Mesenchymal stem cell (in vitro differentiated cells and primary cell): ENCODE data around the gene ITSN1.

ENCODE experiments used
- DNase-seq: peaks from one replicate; pipeline ENCODE4 v3.0.0-alpha.2; 2013
- H2AFZ ChIP-seq: one replicate; pipeline ENCODE4 v1.6.1; 2013; ENCODE audit warnings: low read depth, mild to moderate bottlenecking, control low read depth, inconsistent platforms, low read length, moderate library complexity
- H2AK5ac ChIP-seq: 2 replicates; pipeline ENCODE4 v1.6.1; 2013; ENCODE audit warnings: low read length, moderate library complexity, mild to moderate bottlenecking, inconsistent platforms; ENCODE audit not compliant: severe bottlenecking
- H2BK120ac ChIP-seq: one replicate; pipeline ENCODE4 v1.6.1; 2013; ENCODE audit warnings: low read depth, mild to moderate bottlenecking, inconsistent platforms, low read length, moderate library complexity
- H2BK12ac ChIP-seq, 2 experiments: one replicate each; pipeline ENCODE4 v1.6.1; 2013; ENCODE audit warnings: inconsistent platforms in 2 of 2, low read length in 2 of 2, mild to moderate bottlenecking in 2 of 2, moderate library complexity in 2 of 2, control low read depth in 1 of 2
- H2BK15ac ChIP-seq: one replicate; pipeline ENCODE4 v1.6.1; 2013; ENCODE audit warnings: mild to moderate bottlenecking, low read depth, inconsistent platforms; ENCODE audit not compliant: poor library complexity, severe bottlenecking
- H2BK5ac ChIP-seq: 2 replicates; pipeline ENCODE4 v1.6.1; 2013; ENCODE audit warnings: low read depth, mild to moderate bottlenecking, low read length, control low read depth, inconsistent platforms; ENCODE audit not compliant: poor library complexity, severe bottlenecking
- H3K14ac ChIP-seq, 2 experiments: one replicate each; pipeline ENCODE4 v1.6.1; 2013; ENCODE audit warnings: inconsistent platforms in 2 of 2, low read length in 2 of 2, control low read depth in 1 of 2, mild to moderate bottlenecking in 1 of 2, moderate library complexity in 1 of 2
- H3K18ac ChIP-seq, 2 experiments: one replicate each; pipeline ENCODE4 v1.6.1; 2013; ENCODE audit warnings: inconsistent platforms in 2 of 2, low read length in 2 of 2, control low read depth in 1 of 2, low read depth in 1 of 2, mild to moderate bottlenecking in 1 of 2
- H3K23ac ChIP-seq, 2 experiments: one replicate each; pipeline ENCODE4 v1.6.1; 2013; ENCODE audit warnings: inconsistent platforms in 2 of 2, low read length in 2 of 2, mild to moderate bottlenecking in 2 of 2, moderate library complexity in 2 of 2, control low read depth in 1 of 2
- H3K27ac ChIP-seq: 2 replicates; pipeline ENCODE4 v1.5.1; 2013; ENCODE audit warnings: mild to moderate bottlenecking, moderate library complexity, low read length, control low read depth, inconsistent platforms; ENCODE audit not compliant: poor library complexity, severe bottlenecking
- H3K27me3 ChIP-seq, 2 experiments: 2 replicates each; pipeline versions ENCODE4 v1.6.1 to v1.7.0; 2013; ENCODE audit warnings: low read length in 2 of 2, mild to moderate bottlenecking in 2 of 2, moderate library complexity in 2 of 2, control low read depth in 1 of 2, inconsistent platforms in 1 of 2; ENCODE audit not compliant: control insufficient read depth in 1 of 2, insufficient read depth in 1 of 2
- H3K36me3 ChIP-seq, 2 experiments: 2 replicates each; pipeline versions ENCODE4 v1.6.1 to v1.7.0; 2013; ENCODE audit warnings: low read length in 2 of 2, control low read depth in 1 of 2, inconsistent platforms in 1 of 2, low read depth in 1 of 2, mild to moderate bottlenecking in 1 of 2; ENCODE audit not compliant: insufficient read depth in 2 of 2, control insufficient read depth in 1 of 2
- H3K4ac ChIP-seq, 2 experiments: one replicate each; pipeline ENCODE4 v1.6.1; 2013; ENCODE audit warnings: inconsistent platforms in 2 of 2, low read length in 2 of 2, mild to moderate bottlenecking in 2 of 2, moderate library complexity in 2 of 2, control low read depth in 1 of 2, low read depth in 1 of 2
- H3K4me1 ChIP-seq: 2 replicates; pipeline ENCODE4 v1.6.1; 2013; ENCODE audit warnings: low read depth, low read length, control low read depth; ENCODE audit not compliant: control insufficient read depth, insufficient read depth
- H3K4me2 ChIP-seq: 2 replicates; pipeline ENCODE4 v1.6.1; 2013; ENCODE audit warnings: low read length, mild to moderate bottlenecking, inconsistent platforms; ENCODE audit not compliant: poor library complexity, severe bottlenecking
- H3K4me3 ChIP-seq, 2 experiments: 2 replicates each; pipeline versions ENCODE4 v1.5.1 to v1.7.0; 2013; ENCODE audit warnings: low read length in 2 of 2, mild to moderate bottlenecking in 2 of 2, control low read depth in 1 of 2, low read depth in 1 of 2; ENCODE audit not compliant: insufficient read depth in 1 of 2
- H3K79me1 ChIP-seq: replicated peaks from 2 replicates; pipeline ENCODE4 v1.6.1; 2013; ENCODE audit warnings: mild to moderate bottlenecking, control low read depth, low read length, inconsistent platforms; ENCODE audit not compliant: poor library complexity, severe bottlenecking
- H3K9ac ChIP-seq: 2 replicates; pipeline ENCODE4 v1.7.0; 2013; ENCODE audit warnings: mild to moderate bottlenecking, low read length, moderate library complexity
- H3K9me3 ChIP-seq: 2 replicates; pipeline ENCODE4 v1.7.0; 2013; ENCODE audit warnings: mild to moderate bottlenecking, low read length; ENCODE audit not compliant: control insufficient read depth
- H4K8ac ChIP-seq: one replicate; pipeline ENCODE4 v1.6.1; 2013; ENCODE audit warnings: inconsistent platforms, mild to moderate bottlenecking, low read length, moderate library complexity
- H4K91ac ChIP-seq: one replicate; pipeline ENCODE4 v1.6.1; 2013; ENCODE audit warnings: mild to moderate bottlenecking, low read length, inconsistent platforms
- WGBS: methylation state at CpG from one replicate; pipeline ENCODE4 v1.1.7; 2013; ENCODE audit warnings: mixed read lengths; 5-methylcytosine and 5-hydroxymethylcytosine counted together

Gene ITSN1

GRCh38 chr21:33839806-33840205 lies 197.5 kb downstream of the ITSN1 start:
- no peak overlapping the region for H2AFZ ChIP-seq
- no peak overlapping the region for H3K27ac ChIP-seq
- H3K18ac ChIP-seq, result no peak overlapping the region
- DNase-seq, result no peak
- WGBS, result 98% methylated on average over 5 of the region's 5 CpGs
- H3K36me3 ChIP-seq, result peaks cover 29 to 43% of the 10 kb centered on the region in 2 experiments
- H3K27me3 ChIP-seq, result no peaks in the 10 kb centered on the region
- no peak overlapping the region for H2BK12ac ChIP-seq
- no peak overlapping the region for H3K4me2 ChIP-seq
- H3K23ac ChIP-seq, result no peak overlapping the region
- H3K4me1 ChIP-seq, result peaks cover 11% of the 10 kb centered on the region
- H3K4ac ChIP-seq, result no peak overlapping the region
- no peak overlapping the region for H3K9ac ChIP-seq
- H3K79me1 ChIP-seq, result peaks cover 10% of the 10 kb centered on the region
- no peaks in the 10 kb centered on the region for H3K9me3 ChIP-seq
- no peak overlapping the region for H2BK120ac ChIP-seq
- no peak overlapping the region for H3K14ac ChIP-seq
- H2BK5ac ChIP-seq, result no peak overlapping the region
- no peak overlapping the region for H4K8ac ChIP-seq
- H2BK15ac ChIP-seq, result no peak overlapping the region
- H2AK5ac ChIP-seq, result no peak overlapping the region
- H3K4me3 ChIP-seq, result no peak overlapping the region
- H4K91ac ChIP-seq, result no peak overlapping the region

- H4K8ac ChIP-seq, result no peak overlapping the region
- H2BK5ac ChIP-seq, result no peak overlapping the region
- H3K79me1 ChIP-seq, result peaks cover 10% of the 10 kb centered on the region
- H3K9ac ChIP-seq, result no peak overlapping the region
- peaks cover 9% of the 10 kb centered on the region for H3K4me1 ChIP-seq
- no peak overlapping the region for H3K27ac ChIP-seq
- no peak overlapping the region for H3K14ac ChIP-seq
- no peak overlapping the region for H2BK12ac ChIP-seq
- H2AFZ ChIP-seq, result no peak overlapping the region
- no peak overlapping the region for H2BK15ac ChIP-seq
- no peak overlapping the region for H3K4me3 ChIP-seq
- H3K4me2 ChIP-seq, result no peak overlapping the region
- no peak for DNase-seq
- H4K91ac ChIP-seq, result no peak overlapping the region
- 84% methylated on average over 4 of the region's 5 CpGs for WGBS
- no peak overlapping the region for H2BK120ac ChIP-seq
- no peak overlapping the region for H2AK5ac ChIP-seq
- H3K4ac ChIP-seq, result no peak overlapping the region
- H3K18ac ChIP-seq, result no peak overlapping the region
- H3K9me3 ChIP-seq, result no peaks in the 10 kb centered on the region
- peaks cover 30 to 36% of the 10 kb centered on the region in 2 experiments for H3K36me3 ChIP-seq
- no peaks in the 10 kb centered on the region for H3K27me3 ChIP-seq
- H3K23ac ChIP-seq, result no peak overlapping the region
These were observed 198.5 kb downstream of the ITSN1 start for GRCh38 chr21:33840771-33841170.

GRCh38 chr21:33841561-33841960 lies 199.3 kb downstream of the ITSN1 start:
- no peak overlapping the region for H3K23ac ChIP-seq
- H2AK5ac ChIP-seq, result no peak overlapping the region
- no peak overlapping the region for H3K4me2 ChIP-seq
- no peak overlapping the region for H3K14ac ChIP-seq
- DNase-seq, result no peak
- peaks cover 9% of the 10 kb centered on the region for H3K79me1 ChIP-seq
- no peak overlapping the region for H2BK5ac ChIP-seq
- no peak overlapping the region for H2BK15ac ChIP-seq
- H4K91ac ChIP-seq, result no peak overlapping the region
- H4K8ac ChIP-seq, result no peak overlapping the region
- H3K4ac ChIP-seq, result no peak overlapping the region
- peaks cover 25 to 28% of the 10 kb centered on the region in 2 experiments for H3K36me3 ChIP-seq
- no peak overlapping the region for H2BK120ac ChIP-seq
- no peaks in the 10 kb centered on the region for H3K9me3 ChIP-seq
- no peaks in the 10 kb centered on the region for H3K27me3 ChIP-seq
- H3K4me1 ChIP-seq, result peaks cover 7% of the 10 kb centered on the region
- no peak overlapping the region for H3K9ac ChIP-seq
- no peak overlapping the region for H2AFZ ChIP-seq
- no peak overlapping the region for H3K4me3 ChIP-seq
- 91% methylated on average over 6 of the region's 7 CpGs for WGBS
- H3K18ac ChIP-seq, result no peak overlapping the region
- no peak overlapping the region for H2BK12ac ChIP-seq
- H3K27ac ChIP-seq, result no peak overlapping the region

- no peak overlapping the region for H3K18ac ChIP-seq
- no peak for DNase-seq
- H3K4me1 ChIP-seq, result peaks cover 11% of the 10 kb centered on the region
- no peak overlapping the region for H2BK5ac ChIP-seq
- no peak overlapping the region for H4K91ac ChIP-seq
- H2BK12ac ChIP-seq, result no peak overlapping the region
- H2AFZ ChIP-seq, result no peak overlapping the region
- H3K9ac ChIP-seq, result no peak overlapping the region
- H3K27me3 ChIP-seq, result no peaks in the 10 kb centered on the region
- H3K79me1 ChIP-seq, result peaks cover 9% of the 10 kb centered on the region
- no peak overlapping the region for H2BK15ac ChIP-seq
- no peak overlapping the region for H4K8ac ChIP-seq
- no peak overlapping the region for H3K23ac ChIP-seq
- H3K9me3 ChIP-seq, result no peaks in the 10 kb centered on the region
- H3K36me3 ChIP-seq, result peaks cover 14 to 25% of the 10 kb centered on the region in 2 experiments
- no peak overlapping the region for H3K27ac ChIP-seq
- no peak overlapping the region for H2BK120ac ChIP-seq
- H2AK5ac ChIP-seq, result no peak overlapping the region
- peak overlapping the region in 1 of 2 experiments; percentile 46 for H3K4me3 ChIP-seq
- H3K4ac ChIP-seq, result no peak overlapping the region
- no peak overlapping the region for H3K14ac ChIP-seq
- no peak overlapping the region for H3K4me2 ChIP-seq
- 95% methylated on average over 6 of the region's 6 CpGs for WGBS
These were observed 200.9 kb downstream of the ITSN1 start for GRCh38 chr21:33843216-33843615.
